ENCODE results near the gene CEP97. TPM values are rescaled to one million over a fixed set of nuclear protein-coding genes. Genes with fewer than 3 reads are reported as not detected.
"Not testable (repeated sequence)": the region's sequence is repeated elsewhere in the genome, so short reads cannot be mapped to it uniquely, and the experiment has no call there.

Gene CEP97
- total RNA-seq, 2 experiments from 2014 or later = 16.1 to 17.1 TPM

DNA sequence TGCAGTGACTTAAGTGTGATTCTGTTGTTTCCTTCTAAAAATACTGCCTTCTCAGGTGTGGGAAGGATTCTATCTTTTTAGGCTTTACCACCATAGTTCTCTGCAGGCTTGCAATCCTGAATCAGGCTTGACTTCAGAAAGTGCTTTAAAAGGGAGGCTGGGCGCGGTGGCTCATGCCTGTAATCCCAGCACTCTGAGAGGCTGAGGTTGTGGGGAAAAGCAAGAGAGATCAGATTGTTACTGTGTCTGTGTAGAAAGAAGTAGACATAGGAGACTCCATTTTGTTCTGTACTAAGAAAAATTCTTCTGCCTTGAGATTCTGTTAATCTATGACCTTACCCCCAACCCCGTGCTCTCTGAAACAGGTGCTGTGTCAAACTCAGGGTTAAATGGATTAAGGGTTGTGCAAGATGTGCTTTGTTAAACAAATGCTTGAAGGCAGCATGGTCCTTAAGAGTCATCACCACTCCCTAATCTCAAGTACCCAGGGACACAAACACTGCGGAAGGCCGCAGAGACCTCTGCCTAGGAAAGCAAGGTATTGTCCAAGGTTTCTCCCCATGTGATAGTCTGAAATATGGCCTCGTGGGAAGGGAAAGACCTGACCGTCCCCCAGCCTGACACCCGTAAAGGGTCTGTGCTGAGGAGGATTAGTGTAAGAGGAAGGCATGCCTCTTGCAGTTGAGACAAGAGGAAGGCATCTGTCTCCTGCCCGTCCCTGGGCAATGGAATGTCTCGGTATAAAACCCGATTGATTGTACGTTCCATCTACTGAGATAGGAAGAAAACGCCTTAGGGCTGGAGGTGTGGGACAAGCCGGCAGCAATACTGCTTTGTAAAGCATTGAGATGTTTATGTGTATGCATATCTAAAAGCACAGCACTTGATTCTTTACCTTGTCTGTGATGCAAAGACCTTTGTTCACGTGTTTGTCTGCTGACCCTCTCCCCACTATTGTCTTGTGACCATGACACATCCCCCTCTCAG lies 32.4 kb upstream of the CEP97 start:
- not testable (repeated sequence) for DNase-seq, H3K4me3 Mint-ChIP-seq, H3K9me3 Mint-ChIP-seq, H3K36me3 Mint-ChIP-seq, H3K27me3 Mint-ChIP-seq, H3K27ac Mint-ChIP-seq
- H3K4me1 Mint-ChIP-seq = peaks cover 24% of the 10 kb centered on the region

DNA sequence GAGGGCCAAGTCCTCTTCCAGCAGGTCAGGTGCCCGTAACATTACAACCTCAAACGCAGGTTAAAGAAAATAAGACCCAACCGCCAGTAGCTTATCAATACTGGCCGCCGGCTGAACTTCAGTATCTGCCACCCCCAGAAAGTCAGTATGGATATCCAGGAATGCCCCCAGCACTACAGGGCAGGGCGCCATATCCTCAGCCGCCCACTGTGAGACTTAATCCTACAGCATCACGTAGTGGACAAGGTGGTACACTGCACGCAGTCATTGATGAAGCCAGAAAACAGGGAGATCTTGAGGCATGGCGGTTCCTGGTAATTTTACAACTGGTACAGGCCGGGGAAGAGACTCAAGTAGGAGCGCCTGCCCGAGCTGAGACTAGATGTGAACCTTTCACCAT lies 30.9 kb upstream of the CEP97 start:
- not testable (repeated sequence) for H3K4me3 Mint-ChIP-seq, H3K27me3 Mint-ChIP-seq, H3K27ac Mint-ChIP-seq, H3K9me3 Mint-ChIP-seq, H3K36me3 Mint-ChIP-seq
- peaks cover 17% of the 10 kb centered on the region for H3K4me1 Mint-ChIP-seq
- peak; percentile 32 for DNase-seq

DNA sequence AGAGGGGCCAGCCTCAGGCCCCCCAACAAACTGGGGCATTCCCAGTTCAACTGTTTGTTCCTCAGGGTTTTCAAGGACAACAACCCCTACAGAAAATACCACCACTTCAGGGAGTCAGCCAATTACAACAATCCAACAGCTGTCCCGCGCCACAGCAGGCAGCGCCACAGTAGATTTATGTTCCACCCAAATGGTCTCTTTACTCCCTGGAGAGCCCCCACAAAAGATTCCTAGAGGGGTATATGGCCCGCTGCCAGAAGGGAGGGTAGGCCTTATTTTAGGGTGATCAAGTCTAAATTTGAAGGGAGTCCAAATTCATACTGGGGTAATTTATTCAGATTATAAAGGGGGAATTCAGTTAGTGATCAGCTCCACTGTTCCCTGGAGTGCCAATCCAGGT lies 29.6 kb upstream of the CEP97 start:
- H3K27ac Mint-ChIP-seq, H3K4me3 Mint-ChIP-seq, H3K27me3 Mint-ChIP-seq, DNase-seq, H3K36me3 Mint-ChIP-seq, H3K9me3 Mint-ChIP-seq: not testable (repeated sequence)
- H3K4me1 Mint-ChIP-seq = peaks cover 13% of the 10 kb centered on the region

DNA sequence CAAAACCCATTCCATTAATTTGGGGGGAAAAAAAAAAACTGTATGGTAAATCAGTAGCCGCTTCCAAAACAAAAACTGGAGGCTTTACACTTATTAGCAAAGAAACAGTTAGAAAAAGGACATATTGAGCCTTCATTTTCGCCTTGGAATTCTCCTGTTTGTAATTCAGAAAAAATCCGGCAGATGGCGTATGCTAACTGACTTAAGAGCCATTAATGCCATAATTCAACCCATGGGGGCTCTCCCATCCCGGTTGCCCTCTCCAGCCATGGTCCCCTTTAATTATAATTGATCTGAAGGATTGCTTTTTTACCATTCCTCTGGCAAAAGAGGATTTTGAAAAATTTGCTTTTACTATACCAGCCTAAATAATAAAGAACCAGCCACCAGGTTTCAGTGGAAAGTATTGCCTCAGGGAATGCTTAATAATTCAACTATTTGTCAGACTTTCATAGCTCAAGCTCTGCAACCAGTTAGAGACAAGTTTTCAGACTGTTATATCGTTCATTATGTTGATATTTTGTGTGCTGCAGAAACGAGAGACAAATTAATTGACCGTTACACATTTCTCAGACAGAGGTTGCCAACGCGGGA lies 28.5 kb upstream of the CEP97 start:
- Mint-ChIP-seq H3K36me3 (no peaks in the 10 kb centered on the region), H3K9me3 (no peaks in the 10 kb centered on the region), H3K4me1 (peaks cover 9% of the 10 kb centered on the region), H3K27ac (no peak overlapping the region), H3K27me3 (no peaks in the 10 kb centered on the region), H3K4me3 (no peak overlapping the region)
- no peak for DNase-seq

GRCh38 chr3:101701696-101702634 lies 22.4 kb upstream of the CEP97 start:
- Mint-ChIP-seq H3K36me3 (no peaks in the 10 kb centered on the region), H3K4me1 (no peaks in the 10 kb centered on the region), H3K27me3 (no peaks in the 10 kb centered on the region), H3K9me3 (no peaks in the 10 kb centered on the region), H3K4me3 (no peak overlapping the region), H3K27ac (no peak overlapping the region)
- DNase-seq = no peak

- Mint-ChIP-seq H3K4me1 (no peaks in the 10 kb centered on the region), H3K27me3 (no peaks in the 10 kb centered on the region), H3K27ac (no peak overlapping the region), H3K4me3 (no peak overlapping the region), H3K36me3 (no peaks in the 10 kb centered on the region), H3K9me3 (no peaks in the 10 kb centered on the region)
- no peak for DNase-seq
Measured at GRCh38 chr3:101702726-101703125, 21.7 kb upstream of the CEP97 start.

GRCh38 chr3:101703169-101703568 lies 21.2 kb upstream of the CEP97 start:
- H3K4me3 Mint-ChIP-seq = no peak overlapping the region
- no peak for DNase-seq
- H3K27me3 Mint-ChIP-seq = no peaks in the 10 kb centered on the region
- no peaks in the 10 kb centered on the region for H3K9me3 Mint-ChIP-seq
- H3K36me3 Mint-ChIP-seq = no peaks in the 10 kb centered on the region
- H3K27ac Mint-ChIP-seq = no peak overlapping the region
- no peaks in the 10 kb centered on the region for H3K4me1 Mint-ChIP-seq

- not testable (repeated sequence) for H3K4me1 Mint-ChIP-seq, H3K27ac Mint-ChIP-seq, DNase-seq, H3K9me3 Mint-ChIP-seq, H3K27me3 Mint-ChIP-seq, H3K4me3 Mint-ChIP-seq, H3K36me3 Mint-ChIP-seq
Measured at GRCh38 chr3:101704639-101705038, 19.8 kb upstream of the CEP97 start.

DNA sequence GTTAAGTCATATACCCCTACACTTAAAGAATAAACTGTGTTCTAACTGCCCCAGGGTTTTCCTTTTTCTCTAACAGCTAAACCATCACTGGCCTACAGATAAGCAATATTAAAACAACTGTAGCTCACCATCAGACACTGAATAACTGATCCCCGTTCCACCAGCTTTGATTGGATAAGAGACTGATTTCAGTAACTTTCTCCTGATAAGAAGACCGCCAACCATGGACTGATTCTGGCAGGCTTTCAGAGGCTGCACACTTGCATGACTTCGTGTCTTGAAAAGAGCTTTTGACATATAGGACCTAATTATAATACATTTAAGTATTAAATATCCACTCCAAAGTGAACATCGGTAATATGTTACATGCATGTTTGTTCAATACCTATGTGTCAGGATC lies 15.3 kb upstream of the CEP97 start:
- Mint-ChIP-seq H3K27ac (no peak overlapping the region), H3K27me3 (no peaks in the 10 kb centered on the region), H3K4me3 (no peak overlapping the region), H3K4me1 (no peaks in the 10 kb centered on the region), H3K36me3 (no peaks in the 10 kb centered on the region), H3K9me3 (no peaks in the 10 kb centered on the region)
- DNase-seq = no peak

- DNase-seq = no peak
- Mint-ChIP-seq H3K27ac (no peak overlapping the region), H3K9me3 (no peaks in the 10 kb centered on the region), H3K4me1 (peaks cover 19% of the 10 kb centered on the region), H3K4me3 (no peak overlapping the region), H3K36me3 (no peaks in the 10 kb centered on the region), H3K27me3 (no peaks in the 10 kb centered on the region)
Measured at GRCh38 chr3:101718455-101718854, 6.0 kb upstream of the CEP97 start.

DNA sequence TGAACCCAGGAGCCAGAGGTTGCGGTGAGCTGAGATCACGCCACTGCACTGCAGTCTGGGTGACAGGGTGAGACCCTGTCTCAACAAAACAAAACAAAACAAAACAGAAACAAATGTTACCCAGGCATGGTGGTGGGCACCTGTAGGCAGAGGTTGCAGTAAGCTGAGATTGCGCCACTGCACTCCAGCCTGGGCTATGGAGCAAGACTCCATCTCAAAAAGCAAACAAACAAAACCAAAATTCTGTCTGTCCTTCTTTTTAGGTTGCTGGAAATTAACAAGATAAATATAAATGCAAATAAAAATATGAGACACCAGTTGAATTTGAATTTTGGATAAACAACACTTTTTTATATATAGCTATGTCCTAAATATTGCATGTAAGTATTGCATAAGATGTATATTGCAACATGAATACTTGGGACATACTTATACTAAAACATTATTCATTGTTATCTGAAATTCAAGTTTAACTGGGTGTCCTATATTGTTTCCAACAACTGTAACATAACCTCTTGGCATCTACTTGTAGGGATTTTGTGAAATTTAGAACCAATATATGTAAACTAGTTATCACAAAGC lies 4.7 kb upstream of the CEP97 start:
- Mint-ChIP-seq H3K4me1 (peaks cover 24% of the 10 kb centered on the region), H3K27ac (no peak overlapping the region), H3K9me3 (no peaks in the 10 kb centered on the region), H3K27me3 (no peaks in the 10 kb centered on the region), H3K4me3 (no peak overlapping the region), H3K36me3 (no peaks in the 10 kb centered on the region)
- no peak for DNase-seq

DNA sequence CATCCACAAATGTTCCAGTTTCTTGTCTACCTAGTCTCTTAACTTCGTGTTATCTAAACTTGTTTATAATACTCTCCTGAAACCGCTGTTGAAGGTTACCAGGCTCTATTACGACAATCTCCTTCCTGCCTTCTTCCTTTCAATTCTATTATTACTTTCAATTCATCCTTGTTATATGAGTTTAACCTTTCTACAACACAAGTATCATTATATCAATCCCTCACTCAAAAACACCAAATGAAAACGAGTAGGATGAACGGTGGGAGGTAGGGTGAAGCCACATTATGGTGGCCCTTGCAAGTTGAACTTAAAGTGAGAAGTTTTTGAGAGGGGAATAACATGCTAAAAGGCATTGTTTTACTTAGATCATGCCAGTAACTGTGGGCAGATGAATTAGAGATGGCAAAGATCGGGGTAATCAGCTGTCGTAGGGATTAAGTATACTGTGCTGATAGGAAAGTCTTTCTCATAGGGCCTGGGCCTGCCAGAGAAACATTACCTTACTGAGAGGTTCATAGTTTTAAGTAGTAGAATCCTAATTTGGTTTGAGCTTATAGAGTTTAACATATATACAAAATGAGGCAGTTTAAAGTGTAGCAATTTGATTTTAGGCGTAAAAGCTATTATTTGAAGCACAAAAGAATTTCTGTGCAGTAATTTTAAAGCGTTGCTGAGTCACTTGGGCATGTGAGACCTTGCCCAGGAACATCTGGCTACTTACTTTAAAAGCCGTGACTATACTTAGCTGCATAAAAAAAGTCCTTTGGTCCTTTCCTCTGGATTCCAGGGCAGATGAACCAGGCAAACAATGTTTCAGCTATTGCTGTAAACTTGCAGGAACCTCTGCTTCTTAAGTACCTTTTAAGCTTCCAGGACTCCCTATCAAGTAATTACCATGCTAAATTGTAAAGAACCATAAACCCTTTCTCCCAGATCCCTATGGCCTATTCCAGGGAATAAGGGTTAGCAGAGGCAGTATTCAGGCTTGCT lies 3.3 kb upstream of the CEP97 start:
- H3K27me3 Mint-ChIP-seq = no peaks in the 10 kb centered on the region
- peak overlapping the region; percentile 81 for H3K27ac Mint-ChIP-seq
- H3K4me1 Mint-ChIP-seq = peaks cover 31% of the 10 kb centered on the region
- DNase-seq = peak; percentile 8
- H3K9me3 Mint-ChIP-seq = no peaks in the 10 kb centered on the region
- H3K4me3 Mint-ChIP-seq = peak overlapping the region; percentile 35
- no peaks in the 10 kb centered on the region for H3K36me3 Mint-ChIP-seq

GRCh38 chr3:101722394-101723173 lies 1.8 kb upstream of the CEP97 start:
- Mint-ChIP-seq H3K9me3 (no peaks in the 10 kb centered on the region), H3K4me3 (peak overlapping the region; percentile 35), H3K4me1 (peaks cover 33% of the 10 kb centered on the region), H3K27me3 (no peaks in the 10 kb centered on the region), H3K27ac (peak overlapping the region; percentile 81), H3K36me3 (peaks cover 2% of the 10 kb centered on the region)
- no peak for DNase-seq

Measured in activated naive CD8-positive, alpha-beta T cell treated with anti-CD3 and anti-CD28 coated beads for 36 hours (primary cell).